Fibroblast of lung (primary cell): Measurements from ENCODE around the gene IKZF2.

Experiments
- CTCF ChIP-seq, 2 donors: IDR thresholded peaks in 1 of 2; conservative IDR thresholded peaks in 1 of 2; 1 replicate in 1 of 2; 2 replicates in 1 of 2; pipeline ENCODE4 v1.5.1; 2011 to 2012; ENCODE audit warnings: low read length in 2 of 2, control low read depth in 1 of 2, inconsistent platforms in 1 of 2, low read depth in 1 of 2, mild to moderate bottlenecking in 1 of 2
- EZH2 ChIP-seq: IDR thresholded peaks from 2 replicates; pipeline ENCODE4 v1.5.1; 2012; ENCODE audit warnings: low read length, control low read depth, mild to moderate bottlenecking; ENCODE audit errors: missing control alignments

- TF ChIP-seq CTCF (conservative IDR thresholded peaks at IDR 0.05 in 1 of 2, IDR thresholded peaks at IDR 0.05 in 1 of 2; ENCODE audit: low read depth in 1 of 2, low read length in 2 of 2) (no peak), EZH2 (no peak)
Observed at GRCh38 chr2:213189001-213189899, 37.8 kb upstream of the IKZF2 start.
